DMS153 (cell line): ENCODE data around the gene CEP250.
"Not testable (repeated sequence)": the region's sequence is repeated elsewhere in the genome, so short reads cannot be mapped to it uniquely, and the experiment has no call there.

ENCODE experiments used
- DNase-seq: peaks from one replicate; lab custom pipeline; 2025; lab: John Stamatoyannopoulos, UW

Gene CEP250

DNA sequence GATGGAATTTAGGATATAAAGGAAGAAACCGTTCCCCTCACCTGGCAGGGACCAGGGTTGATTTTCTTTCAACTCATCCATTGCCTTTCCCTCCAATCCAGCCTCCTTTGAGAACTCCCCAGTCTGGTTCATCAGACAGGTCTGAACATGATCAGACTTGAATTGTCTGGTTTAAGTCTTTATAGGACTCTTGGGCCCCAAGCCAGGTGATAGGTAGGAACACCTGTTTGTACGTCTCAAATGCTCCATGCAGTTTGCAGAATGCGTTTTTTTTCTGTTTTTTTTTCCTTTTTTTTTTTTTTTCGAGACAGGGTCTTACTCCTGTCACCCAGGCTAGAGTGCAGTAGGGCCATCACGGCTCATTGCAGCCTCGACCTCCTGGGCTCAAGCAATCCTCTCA is 4.1 kb upstream of the CEP250 start:
- peak; percentile 82 for DNase-seq

DNA sequence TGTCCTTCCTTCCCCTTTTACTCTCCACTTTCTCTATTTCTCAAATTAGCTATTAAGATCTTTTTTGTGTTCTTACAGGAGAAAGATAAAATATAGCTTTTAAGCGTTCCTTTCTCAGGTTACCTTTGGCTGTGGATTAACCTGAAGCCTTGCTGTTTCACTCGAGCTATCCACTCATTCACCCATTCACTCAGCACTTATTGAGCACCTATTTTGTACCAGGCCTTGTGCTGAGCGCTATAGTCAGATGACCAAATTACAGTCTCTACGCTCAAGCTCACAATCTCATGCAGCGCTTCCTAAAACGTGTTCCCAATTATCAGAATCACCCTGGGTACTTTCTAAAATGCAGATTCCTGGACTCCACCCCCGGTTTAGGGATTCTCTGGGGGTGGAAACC is 1.8 kb upstream of the CEP250 start:
- DNase-seq, result no peak

DNA sequence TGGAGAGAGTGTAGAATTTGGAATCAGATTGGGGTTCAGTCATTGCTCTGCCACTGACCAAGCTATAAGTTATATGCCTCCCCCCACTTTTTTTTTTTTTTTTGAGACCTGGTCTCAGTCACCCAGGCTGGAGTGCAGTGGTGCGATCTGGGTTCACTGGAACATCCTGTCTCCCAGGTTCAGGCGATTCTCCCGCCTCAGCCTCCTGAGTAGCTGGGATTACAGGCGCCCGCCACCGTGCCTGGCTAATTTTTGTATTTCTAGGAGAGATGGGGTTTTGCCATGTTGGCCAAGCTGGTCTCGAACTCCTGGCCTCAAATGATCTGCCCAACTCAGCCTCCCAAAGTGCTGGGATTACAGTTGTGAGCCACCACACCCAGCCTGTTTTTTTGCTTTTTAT is 1.3 kb downstream of the CEP250 start:
- not testable (repeated sequence) for DNase-seq

DNA sequence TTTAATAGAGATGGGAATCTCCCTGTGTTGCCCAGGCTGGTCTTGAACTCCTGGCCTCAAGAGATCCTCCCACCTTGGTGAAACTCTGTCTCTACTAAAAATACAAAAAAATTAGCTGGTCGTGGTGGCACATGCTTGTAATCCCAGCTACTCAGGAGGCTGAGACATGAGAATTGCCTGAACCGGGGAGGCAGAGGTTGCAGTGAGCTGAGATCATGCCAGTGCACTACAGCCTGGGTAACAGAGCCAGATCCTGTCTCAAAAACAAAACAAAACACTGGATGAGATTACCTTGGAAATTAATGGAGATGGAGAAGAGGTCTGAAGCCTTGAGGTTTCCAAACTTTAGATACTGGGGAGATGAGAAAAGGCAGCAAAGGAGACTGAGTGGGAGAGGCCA is 2.1 kb downstream of the CEP250 start:
- DNase-seq, result not testable (repeated sequence)

DNA sequence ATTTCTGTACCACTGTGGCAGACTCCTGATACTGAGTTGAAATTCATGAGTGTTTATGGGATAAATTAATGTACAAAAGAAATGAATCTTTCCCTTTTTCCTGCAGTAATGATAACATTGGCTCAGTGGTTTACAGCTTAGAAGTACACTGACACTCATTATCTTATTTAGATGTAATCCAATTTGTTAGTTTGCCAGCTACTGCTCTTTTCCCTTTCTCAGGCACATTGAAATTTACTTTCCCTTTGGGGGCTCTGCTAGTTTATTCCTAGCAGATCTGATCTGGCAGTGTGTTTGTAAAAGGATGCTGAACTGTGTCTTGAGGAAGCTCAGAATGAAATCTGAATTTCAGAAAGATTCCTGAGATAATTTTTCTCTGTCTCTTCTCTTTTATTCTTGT is 3.0 kb downstream of the CEP250 start:
- DNase-seq, result no peak

DNA sequence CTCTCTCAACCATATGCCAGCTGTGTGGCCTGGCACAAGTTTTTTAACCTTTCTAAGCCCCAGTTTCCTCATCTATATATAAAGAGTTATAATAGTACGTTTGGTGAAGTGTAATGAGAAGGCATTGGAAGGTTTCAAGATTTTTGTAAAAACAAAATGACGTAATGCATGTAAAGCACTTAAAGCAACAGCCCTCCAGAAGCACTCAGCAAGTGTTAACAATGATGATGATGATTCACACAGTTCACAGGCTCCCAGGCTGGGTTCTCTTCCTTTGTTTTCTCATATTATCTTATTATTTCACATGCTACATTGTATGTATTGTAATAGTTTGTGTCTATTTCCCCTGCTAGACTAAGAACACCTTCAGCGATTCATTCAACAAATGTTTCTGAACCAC is 6.2 kb downstream of the CEP250 start:
- no peak for DNase-seq

- DNase-seq, result peak; percentile 65
Observed at GRCh38 chr20:35462351-35462750, 7.0 kb downstream of the CEP250 start.

DNA sequence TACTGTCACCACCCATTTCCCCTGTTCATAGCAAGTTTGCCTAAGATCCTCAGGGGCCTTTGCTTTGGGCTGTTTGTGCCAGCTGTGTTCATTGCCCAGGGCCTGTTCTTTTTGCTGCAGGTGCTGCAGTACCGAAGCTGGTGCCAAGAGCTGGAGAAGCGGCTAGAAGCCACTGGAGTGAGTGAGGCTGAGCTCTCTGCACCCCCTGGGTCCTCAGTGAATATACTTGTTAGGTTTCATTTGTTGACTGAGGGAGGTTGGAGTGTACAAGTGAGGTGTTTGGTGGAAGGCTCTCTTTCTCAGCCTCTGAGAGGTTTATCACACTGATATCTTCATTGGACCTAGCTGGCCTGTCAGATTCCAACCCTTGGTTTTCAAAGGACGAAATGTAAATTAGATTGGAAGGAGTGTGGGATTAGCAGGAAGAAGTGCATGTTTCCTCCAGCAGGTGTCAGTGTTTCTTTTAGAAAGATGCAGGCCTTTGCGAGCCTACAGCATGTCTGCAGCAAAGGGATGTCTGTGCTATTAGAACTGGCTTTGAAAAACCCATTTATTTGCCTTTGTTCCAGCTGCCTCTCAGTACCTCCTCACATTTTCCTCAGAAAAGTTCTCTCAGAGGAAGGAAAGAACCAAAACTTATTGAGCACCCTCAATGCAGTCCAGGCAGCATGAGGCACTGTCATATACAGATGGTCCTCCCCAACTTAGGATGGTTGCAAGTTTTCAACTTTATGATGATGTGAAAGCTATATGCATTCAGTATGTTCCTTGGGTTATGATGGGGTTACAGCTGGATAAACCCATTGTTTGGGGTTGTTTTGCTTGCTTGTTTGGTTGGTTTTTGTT is 8.3 kb downstream of the CEP250 start:
- peak; percentile 15 for DNase-seq

GRCh38 chr20:35465976-35466375 is 10.6 kb downstream of the CEP250 start:
- DNase-seq, result no peak

GRCh38 chr20:35466856-35467255 is 11.5 kb downstream of the CEP250 start:
- DNase-seq, result no peak

GRCh38 chr20:35467339-35468224 is 12.2 kb downstream of the CEP250 start:
- no peak for DNase-seq

DNA sequence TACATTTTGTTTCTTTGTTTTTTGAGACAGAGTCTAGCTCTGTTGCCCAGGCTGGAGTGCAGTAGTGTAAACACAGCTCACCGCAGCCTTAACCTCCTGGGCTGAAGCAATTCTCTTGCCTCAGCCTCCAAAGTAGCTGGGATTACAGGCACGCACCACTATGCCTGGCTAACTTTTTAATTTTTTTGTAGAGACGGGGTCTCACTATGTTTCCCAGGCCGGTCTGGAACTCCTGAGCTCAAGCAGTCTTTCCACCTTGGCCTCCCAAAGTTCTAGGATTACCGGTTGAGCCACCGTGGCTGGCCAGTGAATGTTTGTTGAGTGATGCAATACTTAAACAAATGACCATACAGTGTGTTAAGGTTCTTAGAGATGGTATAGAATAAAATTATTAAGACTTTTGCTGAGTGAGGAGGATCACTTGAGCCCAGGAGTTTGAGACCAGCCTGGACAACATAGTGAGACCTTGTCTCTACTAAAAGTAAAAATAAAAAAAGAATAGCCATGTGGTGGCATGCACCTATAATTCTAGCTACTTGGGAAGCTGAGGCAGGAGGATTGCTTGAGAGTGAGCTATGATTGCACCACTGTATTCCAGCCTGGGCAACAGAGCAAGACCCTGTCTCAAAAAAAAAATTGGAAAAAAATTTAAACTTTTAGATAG is 13.4 kb downstream of the CEP250 start:
- DNase-seq, result no peak

GRCh38 chr20:35472209-35472608 is 16.8 kb downstream of the CEP250 start:
- DNase-seq, result no peak

GRCh38 chr20:35473684-35474083 is 18.3 kb downstream of the CEP250 start:
- DNase-seq, result no peak

DNA sequence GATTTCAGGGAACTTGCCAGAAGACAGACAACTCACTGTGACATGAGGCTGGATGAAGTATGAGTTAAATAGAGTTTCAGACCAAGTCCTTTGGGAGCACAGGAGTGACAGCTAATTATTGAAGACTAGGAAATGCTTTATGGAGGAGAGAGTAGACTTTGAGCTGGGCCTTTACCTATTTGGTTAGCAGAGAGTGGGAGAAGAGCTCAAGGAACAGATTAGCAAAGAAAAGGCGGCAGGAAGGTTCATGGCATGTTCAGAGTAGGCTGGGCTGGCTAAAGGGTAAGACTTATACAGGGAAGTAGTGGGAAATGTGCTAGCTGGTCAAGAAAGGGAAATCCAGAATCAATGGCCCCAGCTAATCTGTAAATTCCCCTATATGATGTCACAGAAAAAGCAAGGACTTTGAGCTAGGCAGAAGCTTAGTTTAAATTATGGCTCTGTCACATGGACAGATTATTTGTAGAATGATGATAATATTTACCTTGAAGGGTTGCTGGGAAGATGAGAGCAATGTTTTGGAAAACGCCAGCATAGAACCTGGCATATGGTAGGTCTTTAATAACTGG is 19.0 kb downstream of the CEP250 start:
- no peak for DNase-seq

- no peak for DNase-seq
Observed at GRCh38 chr20:35476288-35476687, 20.9 kb downstream of the CEP250 start.

- no peak for DNase-seq
Observed at GRCh38 chr20:35478804-35479472, 23.5 kb downstream of the CEP250 start.

- no peak for DNase-seq
Observed at GRCh38 chr20:35479798-35480197, 24.4 kb downstream of the CEP250 start.

- DNase-seq, result no peak
Observed at GRCh38 chr20:35487479-35487878, 32.1 kb downstream of the CEP250 start.

DNA sequence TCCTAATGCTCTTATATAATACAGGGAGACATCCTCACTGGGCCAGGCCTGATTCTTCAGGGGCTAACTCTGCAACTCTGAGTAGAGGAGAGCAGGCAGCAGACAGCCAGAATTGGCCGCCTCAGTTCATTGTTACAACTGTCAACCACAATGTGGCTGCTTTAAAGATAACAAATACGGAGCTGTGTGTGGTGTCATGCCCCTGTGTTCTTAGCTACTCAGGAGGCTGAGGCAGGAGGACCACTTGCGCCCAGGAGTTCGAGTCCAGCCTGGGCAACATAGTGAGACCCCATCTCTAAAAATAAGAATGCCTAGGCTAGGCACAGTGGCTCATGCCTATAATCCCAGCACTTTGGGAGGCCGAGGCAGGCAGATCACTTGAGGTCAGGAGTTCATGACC is 34.3 kb downstream of the CEP250 start:
- no peak for DNase-seq

GRCh38 chr20:35490736-35491181 is 35.4 kb downstream of the CEP250 start:
- no peak for DNase-seq

DNA sequence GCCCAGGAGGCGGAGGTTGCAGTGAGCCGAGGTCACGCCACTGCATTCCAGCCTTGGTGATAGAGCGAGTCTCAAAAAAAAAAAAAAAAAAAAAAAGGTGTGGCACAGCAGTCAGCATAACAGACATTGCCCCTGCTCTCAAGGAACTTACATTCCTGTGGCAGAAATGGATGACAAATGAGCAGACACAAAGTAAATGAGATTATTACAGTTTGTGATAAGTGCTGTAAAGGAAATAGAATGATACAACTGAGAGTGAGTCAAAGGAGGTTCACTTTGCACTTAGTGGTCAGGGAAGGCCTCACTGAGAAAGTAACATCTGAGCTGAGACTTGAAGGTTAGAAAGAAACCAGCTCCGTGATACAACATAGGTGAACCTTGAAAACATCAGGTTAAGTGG is 36.4 kb downstream of the CEP250 start:
- no peak for DNase-seq
